Activated naive CD8-positive, alpha-beta T cell treated with anti-CD3 and anti-CD28 coated beads for 36 hours (primary cell): ENCODE data around the gene NMT2. TPM values are rescaled to one million over a fixed set of nuclear protein-coding genes. Genes with fewer than 3 reads are reported as not detected.

Source experiments
- DNase-seq: peaks from one replicate; pipeline ENCODE4 v3.0.0; 2021
- H3K27ac Mint-ChIP-seq: one replicate; pipeline ENCODE4 v1.8.0; 2022; ENCODE audit warnings: mild to moderate bottlenecking, moderate library complexity, mixed read lengths
- H3K27me3 Mint-ChIP-seq: one replicate; pipeline ENCODE4 v1.8.0; 2022; ENCODE audit warnings: mild to moderate bottlenecking, mixed read lengths
- H3K36me3 Mint-ChIP-seq: one replicate; pipeline ENCODE4 v1.8.0; 2021; ENCODE audit warnings: mild to moderate bottlenecking, mixed read lengths
- H3K4me1 Mint-ChIP-seq: one replicate; pipeline ENCODE4 v1.8.0; 2021; ENCODE audit warnings: mixed read lengths
- H3K4me3 Mint-ChIP-seq: one replicate; pipeline ENCODE4 v1.8.0; 2022; ENCODE audit warnings: mild to moderate bottlenecking, moderate library complexity, mixed read lengths
- H3K9me3 Mint-ChIP-seq: one replicate; pipeline ENCODE4 v1.8.0; 2022; ENCODE audit warnings: mixed read lengths
- total RNA-seq, 2 experiments: library from RNA; stranded (reverse); gene quantifications; one replicate each; pipeline ENCODE4 v1.2.3, GENCODE V29; 2021

Gene NMT2
- total RNA-seq, 2 experiments from 2014 or later: 11.3 to 11.7 TPM

DNA sequence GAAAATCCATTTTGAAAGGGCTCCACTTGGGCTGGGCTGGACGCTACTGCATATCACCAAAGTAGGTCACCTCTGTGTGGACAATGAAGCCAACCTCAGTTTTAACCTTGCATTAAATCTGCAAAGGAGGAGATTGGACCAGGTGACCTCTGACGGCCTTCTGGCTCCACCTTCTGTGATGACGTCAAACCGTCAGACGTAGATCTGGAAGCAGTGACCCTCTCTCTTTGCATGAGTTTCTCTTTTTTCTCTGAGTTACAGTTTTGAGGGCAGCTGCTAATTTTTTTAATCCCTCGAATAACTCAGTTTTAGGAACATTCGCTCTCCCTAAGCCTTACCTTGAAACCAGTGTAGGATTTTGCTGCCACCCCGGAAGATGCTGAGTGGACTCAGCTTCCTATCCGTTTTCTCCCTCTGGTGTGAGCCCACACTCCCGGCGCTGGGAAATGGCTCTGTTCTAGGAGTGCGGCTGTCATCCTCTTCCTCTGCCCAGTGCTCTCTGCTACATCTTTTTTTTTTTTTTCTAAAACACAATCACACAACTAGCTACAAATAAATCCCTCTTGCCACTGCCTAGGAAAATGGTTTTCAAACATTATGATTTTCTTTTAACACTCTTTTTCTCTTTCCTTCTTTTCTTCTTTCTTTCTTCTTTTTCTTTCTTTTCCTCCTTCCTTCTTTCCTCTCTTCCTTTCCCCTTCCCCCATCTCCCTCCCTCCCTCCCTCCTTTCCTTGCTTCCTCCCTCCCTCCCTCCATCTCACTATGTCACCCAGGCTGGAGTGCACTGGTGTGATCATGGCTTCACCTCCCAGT, 27.7 kb upstream of the NMT2 start:
- Mint-ChIP-seq H3K36me3 (no peaks in the 10 kb centered on the region), H3K4me1 (peaks cover 31% of the 10 kb centered on the region), H3K27ac (peak overlapping the region; percentile 47), H3K27me3 (no peaks in the 10 kb centered on the region), H3K4me3 (peak overlapping the region; percentile 51), H3K9me3 (no peaks in the 10 kb centered on the region)
- no peak for DNase-seq

DNA sequence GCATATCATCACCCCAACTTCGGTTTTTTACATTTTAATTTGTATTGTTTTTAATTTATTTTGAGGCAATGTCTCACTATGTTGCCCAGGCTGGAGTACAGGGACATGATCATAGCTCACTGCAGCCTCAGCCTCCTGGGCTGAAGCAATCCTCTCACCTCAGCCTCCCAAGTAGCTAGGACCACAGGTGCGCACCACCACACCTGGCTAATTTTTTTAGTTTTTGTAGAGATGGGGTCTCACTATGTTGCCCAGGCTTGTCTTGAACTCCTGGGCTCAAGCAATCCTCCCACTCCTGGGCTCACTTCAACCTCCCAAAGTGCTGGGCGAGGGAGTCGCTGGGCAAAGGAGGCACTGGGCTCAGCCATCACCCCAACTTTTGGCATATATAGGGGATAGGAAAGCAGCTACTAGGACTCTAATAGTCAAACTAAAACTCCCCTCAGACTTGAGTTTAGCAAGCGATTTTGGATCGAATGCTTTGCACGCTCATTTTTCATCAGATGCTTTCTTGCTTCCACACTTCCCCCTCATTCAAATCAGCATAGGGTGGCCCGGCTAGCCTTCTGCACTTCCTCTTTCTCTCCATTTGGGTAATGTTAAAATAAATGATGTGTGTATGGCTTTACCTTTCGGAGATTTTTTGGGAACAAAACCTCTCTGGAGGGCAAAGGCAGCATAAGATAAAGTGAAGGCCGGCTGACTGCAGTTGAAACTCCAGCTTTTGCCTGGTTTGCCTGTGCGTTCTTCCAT, 20.8 kb upstream of the NMT2 start:
- peaks cover 5% of the 10 kb centered on the region for H3K9me3 Mint-ChIP-seq
- peaks cover 25% of the 10 kb centered on the region for H3K4me1 Mint-ChIP-seq
- H3K27me3 Mint-ChIP-seq: no peaks in the 10 kb centered on the region
- no peak for DNase-seq
- no peak overlapping the region for H3K4me3 Mint-ChIP-seq
- peaks cover 4% of the 10 kb centered on the region for H3K36me3 Mint-ChIP-seq
- H3K27ac Mint-ChIP-seq: peak overlapping the region; percentile 80

DNA sequence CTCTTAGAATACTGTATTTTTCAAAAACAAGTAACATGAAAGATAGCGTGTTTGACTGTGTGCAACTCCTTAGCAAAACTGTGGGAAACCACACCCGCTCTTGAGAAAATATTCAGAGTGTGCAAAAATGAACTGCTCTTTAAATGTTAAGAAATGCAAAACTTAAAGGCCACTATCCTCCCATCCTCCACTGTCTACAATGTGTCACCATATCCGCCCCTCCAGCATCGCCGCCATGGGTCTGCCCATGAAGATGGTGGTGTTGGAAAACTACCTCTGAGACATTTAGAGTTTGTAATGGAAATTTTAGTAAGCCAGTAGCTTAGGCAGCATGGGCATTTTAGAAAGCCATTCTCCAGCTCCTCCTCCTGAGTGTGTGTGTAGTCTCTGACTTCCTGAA, 20.1 kb upstream of the NMT2 start:
- peak; percentile 54 for DNase-seq
- Mint-ChIP-seq H3K27ac (peak overlapping the region; percentile 80), H3K27me3 (no peaks in the 10 kb centered on the region), H3K9me3 (peaks cover 5% of the 10 kb centered on the region), H3K4me3 (no peak overlapping the region), H3K36me3 (peaks cover 4% of the 10 kb centered on the region), H3K4me1 (peaks cover 25% of the 10 kb centered on the region)

DNA sequence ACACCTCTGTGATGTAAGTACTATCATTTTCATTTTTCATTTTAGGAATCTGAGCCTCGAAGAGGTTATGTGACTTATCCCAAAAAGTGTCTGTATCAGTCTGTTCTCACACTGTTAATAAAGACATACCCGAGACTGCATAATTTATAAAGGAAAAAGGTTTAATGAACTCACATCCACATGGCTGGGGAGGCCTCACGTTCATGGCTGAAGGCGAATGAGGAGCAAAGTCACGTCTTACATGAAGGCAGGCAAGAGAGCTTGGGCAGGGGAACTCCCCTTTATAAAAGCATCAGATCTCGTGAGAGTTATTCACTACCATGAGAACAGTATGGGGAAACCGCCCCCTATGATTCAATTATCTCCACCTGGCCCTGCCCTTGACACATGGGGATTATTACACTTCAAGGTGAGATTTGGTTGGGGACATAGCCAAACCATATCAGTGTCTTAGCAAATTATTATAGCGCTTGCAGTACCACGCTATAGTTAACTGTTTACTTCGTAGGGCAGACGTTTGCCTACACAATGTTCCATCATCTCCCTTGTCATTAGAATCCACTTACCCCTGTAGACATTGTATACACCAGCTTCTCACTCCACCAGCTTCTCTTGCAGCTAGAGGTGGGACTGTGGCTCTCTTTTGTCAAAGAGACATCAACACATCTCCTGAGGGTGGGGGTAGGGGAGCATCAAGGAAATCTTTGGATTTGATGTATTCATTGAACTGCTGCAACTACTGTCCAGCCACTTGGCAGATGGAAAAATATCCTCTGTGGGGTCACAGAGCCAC, 15.4 kb upstream of the NMT2 start:
- Mint-ChIP-seq H3K4me3 (no peak overlapping the region), H3K27me3 (no peaks in the 10 kb centered on the region), H3K9me3 (peaks cover 5% of the 10 kb centered on the region), H3K4me1 (peaks cover 28% of the 10 kb centered on the region), H3K36me3 (peaks cover 4% of the 10 kb centered on the region), H3K27ac (no peak overlapping the region)
- no peak for DNase-seq

DNA sequence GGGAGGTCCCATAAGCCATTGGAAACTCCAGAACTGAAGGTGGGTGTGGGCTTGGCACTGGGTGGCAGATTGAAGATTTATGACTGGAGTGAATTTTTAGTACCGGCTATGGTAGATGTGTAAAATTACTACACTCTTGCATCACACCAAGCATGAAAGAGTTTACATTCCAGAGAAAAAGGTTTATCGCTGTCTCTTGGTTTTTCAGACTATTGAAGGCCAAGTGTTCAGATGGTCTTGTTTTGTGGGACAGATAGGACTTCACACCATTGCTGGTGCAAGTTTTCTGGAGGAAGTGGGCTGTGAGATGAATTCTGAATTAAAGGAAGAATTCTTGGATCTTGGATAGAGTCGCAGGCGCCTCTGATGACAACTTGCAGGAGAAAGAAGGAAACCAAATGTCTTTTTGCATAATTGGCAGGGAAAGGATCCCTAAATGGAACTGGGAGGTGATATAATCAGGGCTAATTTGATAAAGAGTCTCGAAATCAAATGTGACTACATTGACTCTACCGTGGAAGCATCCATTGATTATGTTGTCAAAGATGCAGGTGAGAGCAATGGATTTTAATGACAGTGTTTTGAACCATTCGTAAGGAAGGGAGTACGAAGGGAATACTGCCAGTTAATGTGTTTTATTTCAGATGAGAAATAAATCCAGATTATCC, 14.2 kb upstream of the NMT2 start:
- peaks cover 22% of the 10 kb centered on the region for H3K4me1 Mint-ChIP-seq
- peaks cover 4% of the 10 kb centered on the region for H3K36me3 Mint-ChIP-seq
- no peak for DNase-seq
- peak overlapping the region; percentile 54 for H3K27ac Mint-ChIP-seq
- H3K9me3 Mint-ChIP-seq: peaks cover 5% of the 10 kb centered on the region
- no peaks in the 10 kb centered on the region for H3K27me3 Mint-ChIP-seq
- H3K4me3 Mint-ChIP-seq: no peak overlapping the region

GRCh38 chr10:15181576-15182156, 13.2 kb upstream of the NMT2 start:
- Mint-ChIP-seq H3K27me3 (no peaks in the 10 kb centered on the region), H3K27ac (no peak overlapping the region), H3K36me3 (peaks cover 4% of the 10 kb centered on the region), H3K9me3 (peaks cover 5% of the 10 kb centered on the region), H3K4me1 (peaks cover 22% of the 10 kb centered on the region), H3K4me3 (no peak overlapping the region)
- no peak for DNase-seq

DNA sequence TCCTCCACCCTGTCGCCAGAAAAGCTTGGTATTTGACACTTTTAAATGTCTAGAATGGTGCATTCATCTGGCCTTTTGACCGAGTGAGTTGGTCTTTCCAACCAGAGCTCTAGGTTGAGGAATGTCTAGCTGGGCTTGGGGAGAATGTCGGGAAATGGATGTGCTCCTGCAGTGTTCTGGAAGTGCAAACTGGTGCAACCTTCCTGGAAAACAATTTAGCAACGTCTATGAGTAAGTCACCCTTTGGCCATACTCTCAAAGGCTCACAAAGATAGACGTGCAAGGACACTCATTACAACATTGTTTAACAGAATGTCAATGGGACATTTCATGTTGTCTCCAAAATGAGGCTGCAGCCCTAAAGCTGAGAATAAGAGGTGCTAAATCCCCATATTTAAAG, 12.2 kb upstream of the NMT2 start:
- H3K9me3 Mint-ChIP-seq: peaks cover 5% of the 10 kb centered on the region
- H3K27me3 Mint-ChIP-seq: no peaks in the 10 kb centered on the region
- H3K4me3 Mint-ChIP-seq: no peak overlapping the region
- peaks cover 13% of the 10 kb centered on the region for H3K4me1 Mint-ChIP-seq
- peaks cover 1% of the 10 kb centered on the region for H3K36me3 Mint-ChIP-seq
- H3K27ac Mint-ChIP-seq: no peak overlapping the region
- DNase-seq: no peak

GRCh38 chr10:15176269-15176668, 7.8 kb upstream of the NMT2 start:
- peaks cover 8% of the 10 kb centered on the region for H3K4me1 Mint-ChIP-seq
- no peak for DNase-seq
- H3K27me3 Mint-ChIP-seq: no peaks in the 10 kb centered on the region
- H3K9me3 Mint-ChIP-seq: no peaks in the 10 kb centered on the region
- H3K4me3 Mint-ChIP-seq: no peak overlapping the region
- no peak overlapping the region for H3K27ac Mint-ChIP-seq
- no peaks in the 10 kb centered on the region for H3K36me3 Mint-ChIP-seq

DNA sequence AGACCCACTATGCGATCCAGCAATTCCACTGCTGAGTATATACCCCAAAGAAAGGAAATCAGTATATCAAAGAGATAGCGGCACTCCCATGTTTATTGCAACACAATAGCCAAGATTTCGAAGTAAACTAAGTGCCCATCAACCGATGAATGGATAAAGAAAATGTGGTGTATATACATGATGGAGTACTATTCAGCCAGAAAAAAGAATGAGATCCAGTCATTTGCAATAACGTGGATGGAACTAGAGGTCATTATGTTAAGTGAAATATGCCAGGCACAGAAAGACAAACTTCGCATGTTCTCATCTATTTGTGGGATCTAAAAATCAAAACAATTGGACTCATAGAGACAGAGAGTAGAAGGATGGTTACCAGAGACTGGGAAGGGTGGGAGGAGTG, 7.1 kb upstream of the NMT2 start:
- H3K27ac Mint-ChIP-seq: no peak overlapping the region
- no peak for DNase-seq
- no peaks in the 10 kb centered on the region for H3K36me3 Mint-ChIP-seq
- peaks cover 14% of the 10 kb centered on the region for H3K4me1 Mint-ChIP-seq
- H3K27me3 Mint-ChIP-seq: no peaks in the 10 kb centered on the region
- H3K9me3 Mint-ChIP-seq: no peaks in the 10 kb centered on the region
- H3K4me3 Mint-ChIP-seq: no peak overlapping the region

GRCh38 chr10:15172306-15172840, 3.9 kb upstream of the NMT2 start:
- no peak overlapping the region for H3K4me3 Mint-ChIP-seq
- peaks cover 34% of the 10 kb centered on the region for H3K4me1 Mint-ChIP-seq
- no peaks in the 10 kb centered on the region for H3K9me3 Mint-ChIP-seq
- no peak for DNase-seq
- no peaks in the 10 kb centered on the region for H3K36me3 Mint-ChIP-seq
- no peak overlapping the region for H3K27ac Mint-ChIP-seq
- H3K27me3 Mint-ChIP-seq: no peaks in the 10 kb centered on the region

DNA sequence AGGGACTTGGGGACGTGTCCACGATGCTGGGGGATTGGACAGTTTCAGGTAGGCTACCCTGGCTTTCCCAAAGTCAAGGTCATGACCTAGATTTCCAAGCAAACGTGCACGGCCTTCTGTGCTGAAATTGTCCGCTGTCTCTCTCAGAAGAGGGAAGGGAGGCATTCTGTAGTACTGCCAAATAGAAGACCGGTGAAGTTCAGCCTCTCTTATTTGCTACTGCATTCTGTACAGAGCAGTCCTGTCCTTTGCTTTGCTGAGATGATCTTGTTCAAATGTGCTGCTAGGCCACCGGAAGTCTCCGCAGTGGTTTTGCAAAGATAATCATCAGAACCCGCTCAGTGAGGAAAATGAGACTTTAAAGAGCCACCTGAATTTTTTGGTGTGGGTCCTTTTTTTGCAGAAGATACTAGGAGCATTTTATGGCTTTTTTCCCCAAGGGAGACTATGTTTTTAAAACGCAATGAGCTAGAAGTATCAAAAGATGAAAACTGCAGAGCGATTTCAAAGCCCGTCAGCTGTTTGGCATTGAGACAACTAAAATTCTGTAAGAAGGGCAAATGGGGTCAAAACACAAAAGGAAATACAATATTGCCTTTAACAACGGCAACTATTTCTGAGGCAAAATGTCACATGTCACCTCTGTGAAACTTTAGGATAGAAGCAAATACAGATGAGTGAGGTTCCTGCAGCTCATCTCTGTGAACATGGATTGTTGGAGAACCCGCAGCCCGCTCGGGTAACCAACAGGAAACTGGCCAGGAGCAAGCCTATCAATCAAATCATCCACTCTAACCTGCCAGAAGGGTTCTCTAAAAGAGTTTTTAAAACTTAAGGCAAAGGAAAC, 1.3 kb upstream of the NMT2 start:
- peak; percentile 35 for DNase-seq
- Mint-ChIP-seq H3K36me3 (no peaks in the 10 kb centered on the region), H3K9me3 (no peaks in the 10 kb centered on the region), H3K27ac (peak overlapping the region; percentile 82), H3K27me3 (no peaks in the 10 kb centered on the region), H3K4me1 (peaks cover 46% of the 10 kb centered on the region), H3K4me3 (peak overlapping the region; percentile 72)

GRCh38 chr10:15168786-15169554, 477 bp upstream of the NMT2 start:
- Mint-ChIP-seq H3K4me1 (peaks cover 49% of the 10 kb centered on the region), H3K27ac (peak overlapping the region; percentile 82)

More at GRCh38 chr10:15168786-15169554, 477 bp upstream of the NMT2 start:
- peak overlapping the region; percentile 72 for H3K4me3 Mint-ChIP-seq
- no peaks in the 10 kb centered on the region for H3K9me3 Mint-ChIP-seq
- no peaks in the 10 kb centered on the region for H3K36me3 Mint-ChIP-seq
- H3K27me3 Mint-ChIP-seq: no peaks in the 10 kb centered on the region
- peak; percentile 89 for DNase-seq
